Fibroblast of the aortic adventitia (primary cell): ENCODE measurements around the gene PIK3R1. TPM values are rescaled to one million over a fixed set of nuclear protein-coding genes. Genes with fewer than 3 reads are reported as not detected.

Experiments
- DNase-seq: peaks from one replicate; pipeline ENCODE4 v3.0.0-alpha.2; 2010; ENCODE audit warnings: low read depth
- H3K4me3 ChIP-seq: 2 replicates; pipeline ENCODE4 v1.5.1; 2011; ENCODE audit warnings: low read depth, mild to moderate bottlenecking, control low read depth, low read length, moderate library complexity
- CTCF ChIP-seq: IDR thresholded peaks from 2 replicates; pipeline ENCODE4 v1.5.1; 2011; ENCODE audit warnings: mild to moderate bottlenecking, low read length, control low read depth, inconsistent platforms; ENCODE audit not compliant: insufficient read depth
- total RNA-seq: library from RNA; depleted of rRNA; stranded (reverse); fragments of >200 nt; gene quantifications from 2 replicates; pipeline ENCODE4 v1.2.3, GENCODE V29; 2012; ENCODE audit warnings: low replicate concordance

Gene PIK3R1
- total RNA-seq, 1 donor, result 45.1 TPM

GRCh38 chr5:68272289-68272688, 56.7 kb downstream of the PIK3R1 start:
- H3K4me3 ChIP-seq, result no peak overlapping the region
- peak; percentile 48 for DNase-seq
- peak; percentile 36 for TF ChIP-seq CTCF

GRCh38 chr5:68273717-68274409, 58.3 kb downstream of the PIK3R1 start:
- TF ChIP-seq CTCF, result no peak
- peak; percentile 56 for DNase-seq
- H3K4me3 ChIP-seq, result no peak overlapping the region

- no peak for TF ChIP-seq CTCF
- no peak overlapping the region for H3K4me3 ChIP-seq
- peak; percentile 53 for DNase-seq
Measured at GRCh38 chr5:68274847-68275651, 59.5 kb downstream of the PIK3R1 start.

- TF ChIP-seq CTCF, result no peak
- H3K4me3 ChIP-seq, result no peak overlapping the region
- no peak for DNase-seq
Measured at GRCh38 chr5:68276740-68277139, 61.2 kb downstream of the PIK3R1 start.

GRCh38 chr5:68277431-68277830, 61.9 kb downstream of the PIK3R1 start:
- no peak for DNase-seq
- TF ChIP-seq CTCF, result no peak
- no peak overlapping the region for H3K4me3 ChIP-seq

- no peak for TF ChIP-seq CTCF
Measured at GRCh38 chr5:68279984-68280383, 64.4 kb downstream of the PIK3R1 start.

GRCh38 chr5:68282001-68282400, 66.4 kb downstream of the PIK3R1 start:
- no peak for DNase-seq
- TF ChIP-seq CTCF, result no peak
- no peak overlapping the region for H3K4me3 ChIP-seq

More at GRCh38 chr5:68279984-68280383, 64.4 kb downstream of the PIK3R1 start:
- H3K4me3 ChIP-seq, result no peak overlapping the region
- DNase-seq, result no peak
